GM12891 (cell line): ENCODE data around the gene PGAP3.

Source experiments
- POLR2A ChIP-seq: IDR thresholded peaks from 2 replicates; pipeline ENCODE4 v1.6.1; 2011; ENCODE audit warnings: low read depth, low read length, control low read depth
- POLR2AphosphoS5 ChIP-seq: IDR thresholded peaks from 2 replicates; pipeline ENCODE4 v1.6.1; 2011; ENCODE audit warnings: low read depth, low read length, control low read depth
- SPI1 ChIP-seq: IDR thresholded peaks from 2 replicates; pipeline ENCODE4 v1.6.1; 2011; ENCODE audit warnings: low read depth, low read length, control low read depth

- TF ChIP-seq POLR2AphosphoS5 (no peak), POLR2A (no peak), SPI1 (no peak)
Observed at GRCh38 chr17:39655105-39655504, 32.8 kb downstream of the PGAP3 start.
